IPS-NIHi11 (cell line): ENCODE results near the gene PCSK5.
"Not testable (repeated sequence)": the region's sequence is repeated elsewhere in the genome, so short reads cannot be mapped to it uniquely, and the experiment has no call there.

Source experiments
- DNase-seq: peaks from one replicate; pipeline ENCODE4 v3.0.0; 2012; ENCODE audit warnings: mixed read lengths, low spot score

PCSK5 gene

GRCh38 chr9:76007935-76008334 lies 117.5 kb downstream of the PCSK5 start:
- DNase-seq, result no peak

GRCh38 chr9:76013809-76014208 lies 123.3 kb downstream of the PCSK5 start:
- DNase-seq, result no peak

- no peak for DNase-seq
These were observed 127.8 kb downstream of the PCSK5 start for GRCh38 chr9:76018235-76018634.

GRCh38 chr9:76018761-76019160 lies 128.3 kb downstream of the PCSK5 start:
- DNase-seq, result no peak

- no peak for DNase-seq
These were observed 130.2 kb downstream of the PCSK5 start for GRCh38 chr9:76020652-76021051.

GRCh38 chr9:76022317-76022716 lies 131.8 kb downstream of the PCSK5 start:
- no peak for DNase-seq

- DNase-seq, result no peak
These were observed 133.3 kb downstream of the PCSK5 start for GRCh38 chr9:76023715-76024195.

- no peak for DNase-seq
These were observed 134.8 kb downstream of the PCSK5 start for GRCh38 chr9:76025286-76025685.

GRCh38 chr9:76026796-76027195 lies 136.3 kb downstream of the PCSK5 start:
- DNase-seq, result no peak

- no peak for DNase-seq
These were observed 136.9 kb downstream of the PCSK5 start for GRCh38 chr9:76027416-76027815.

- DNase-seq, result no peak
These were observed 137.4 kb downstream of the PCSK5 start for GRCh38 chr9:76027861-76028260.

- no peak for DNase-seq
These were observed 141.7 kb downstream of the PCSK5 start for GRCh38 chr9:76032038-76032796.

GRCh38 chr9:76032797-76033373 lies 142.4 kb downstream of the PCSK5 start:
- no peak for DNase-seq

- DNase-seq, result no peak
These were observed 143.6 kb downstream of the PCSK5 start for GRCh38 chr9:76034049-76034448.

- DNase-seq, result no peak
These were observed 146.3 kb downstream of the PCSK5 start for GRCh38 chr9:76036762-76037161.

GRCh38 chr9:76037587-76038225 lies 147.2 kb downstream of the PCSK5 start:
- DNase-seq, result no peak

- DNase-seq, result no peak
These were observed 148.0 kb downstream of the PCSK5 start for GRCh38 chr9:76038431-76038830.

- no peak for DNase-seq
These were observed 153.9 kb downstream of the PCSK5 start for GRCh38 chr9:76044266-76044819.

- DNase-seq, result no peak
These were observed 154.7 kb downstream of the PCSK5 start for GRCh38 chr9:76045221-76045620.

- DNase-seq, result no peak
These were observed 158.9 kb downstream of the PCSK5 start for GRCh38 chr9:76049341-76049740.

GRCh38 chr9:76067696-76068095 lies 177.2 kb downstream of the PCSK5 start:
- no peak for DNase-seq

GRCh38 chr9:76077537-76077936 lies 187.1 kb downstream of the PCSK5 start:
- DNase-seq, result no peak

- not testable (repeated sequence) for DNase-seq
These were observed 190.8 kb downstream of the PCSK5 start for GRCh38 chr9:76081281-76081680.
